GM23338 (cell line): ENCODE data around the gene SKIC8.

ENCODE experiments used
- CREB1 ChIP-seq: fragments of 250-450 bp; sonication (Bioruptor Pico); IDR thresholded peaks from 2 replicates; pipeline ENCODE4 v1.5.0; 2020; ENCODE audit warnings: low read depth, mild to moderate bottlenecking, moderate library complexity
- EZH2 ChIP-seq: fragments of 200-600 bp; sonication (generic); IDR thresholded peaks from one replicate; pipeline ENCODE4 v1.8.0; 2017; ENCODE audit warnings: antibody characterized with exemption, mild to moderate bottlenecking, low read depth; ENCODE audit not compliant: unreplicated experiment
- POLR2AphosphoS5 ChIP-seq: IDR thresholded peaks from 2 replicates; pipeline ENCODE4 v1.6.1; 2016; ENCODE audit warnings: antibody characterized with exemption, low read depth
- REST ChIP-seq: IDR thresholded peaks from one replicate; pipeline ENCODE4 v1.6.1; 2018; ENCODE audit warnings: antibody characterized with exemption; ENCODE audit not compliant: unreplicated experiment
- STAT1 ChIP-seq: IDR thresholded peaks from one replicate; pipeline ENCODE4 v1.6.1; 2016; ENCODE audit warnings: antibody characterized with exemption; ENCODE audit not compliant: unreplicated experiment
- TF ChIP-seq, protein P1 (sequence below), 2 experiments: fragments of 200-600 bp in 1 of 2; sonication (generic) in 1 of 2; conservative IDR thresholded peaks; 2 replicates each; pipeline versions ENCODE4 v1.5.1 to v1.6.1; 2016 to 2017; ENCODE audit warnings: antibody characterized with exemption in 2 of 2, low read depth in 2 of 2, mild to moderate bottlenecking in 2 of 2, moderate library complexity in 1 of 2

GRCh38 chr15:78263351-78263781, 36.0 kb downstream of the SKIC8 start:
- TF ChIP-seq, protein P1, sequence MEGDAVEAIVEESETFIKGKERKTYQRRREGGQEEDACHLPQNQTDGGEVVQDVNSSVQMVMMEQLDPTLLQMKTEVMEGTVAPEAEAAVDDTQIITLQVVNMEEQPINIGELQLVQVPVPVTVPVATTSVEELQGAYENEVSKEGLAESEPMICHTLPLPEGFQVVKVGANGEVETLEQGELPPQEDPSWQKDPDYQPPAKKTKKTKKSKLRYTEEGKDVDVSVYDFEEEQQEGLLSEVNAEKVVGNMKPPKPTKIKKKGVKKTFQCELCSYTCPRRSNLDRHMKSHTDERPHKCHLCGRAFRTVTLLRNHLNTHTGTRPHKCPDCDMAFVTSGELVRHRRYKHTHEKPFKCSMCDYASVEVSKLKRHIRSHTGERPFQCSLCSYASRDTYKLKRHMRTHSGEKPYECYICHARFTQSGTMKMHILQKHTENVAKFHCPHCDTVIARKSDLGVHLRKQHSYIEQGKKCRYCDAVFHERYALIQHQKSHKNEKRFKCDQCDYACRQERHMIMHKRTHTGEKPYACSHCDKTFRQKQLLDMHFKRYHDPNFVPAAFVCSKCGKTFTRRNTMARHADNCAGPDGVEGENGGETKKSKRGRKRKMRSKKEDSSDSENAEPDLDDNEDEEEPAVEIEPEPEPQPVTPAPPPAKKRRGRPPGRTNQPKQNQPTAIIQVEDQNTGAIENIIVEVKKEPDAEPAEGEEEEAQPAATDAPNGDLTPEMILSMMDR (conservative IDR thresholded peaks at IDR 0.05; ENCODE audit: low read depth in 2 of 2): no peak
- TF ChIP-seq CREB1 (CRISPR knock-in tag) (no peak), EZH2 (no peak), STAT1 (no peak), POLR2AphosphoS5 (no peak), REST (no peak)
